ENCODE measurements around the gene TADA2A. TPM values are rescaled to one million over a fixed set of nuclear protein-coding genes. Genes with fewer than 3 reads are reported as not detected.
"Not testable (repeated sequence)": the region's sequence is repeated elsewhere in the genome, so short reads cannot be mapped to it uniquely, and the experiment has no call there.

The TADA2A gene
- total and polyA plus RNA-seq, 2 of the 8 experiments (the other 6 are each of a cell fraction or from before 2014, with no cell fraction given): 8.4 to 18.5 TPM

DNA sequence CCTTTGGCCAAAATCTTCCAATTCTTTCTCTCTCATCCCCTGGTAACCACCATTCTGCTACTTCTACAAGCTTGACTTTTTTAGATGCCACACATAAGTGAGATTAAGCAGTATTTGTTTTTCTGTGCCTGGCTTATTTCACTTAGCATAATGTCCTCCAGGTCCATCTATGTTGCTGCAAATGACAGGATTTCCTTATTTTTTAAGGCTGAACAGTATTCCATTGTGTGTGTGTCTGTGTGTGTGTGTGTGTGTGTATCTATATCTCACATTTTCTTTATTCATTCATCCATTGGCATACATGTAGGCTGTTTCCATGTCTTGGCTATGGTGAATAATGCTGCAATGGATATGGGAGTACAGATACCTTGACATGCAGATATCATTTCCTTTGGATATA is 6.2 kb upstream of the TADA2A start (continued):
- TF ChIP-seq CHD1 (IDR thresholded peaks at IDR 0.05; ENCODE audit: low read depth, low read length): no peak

- H3K23me2 ChIP-seq (ENCODE audit: low read depth, low read length); H3K27ac ChIP-seq (ENCODE audit: low read depth, low read length); H3K23ac ChIP-seq (ENCODE audit: insufficient read length); H2AFZ ChIP-seq (ENCODE audit: low read length); H2BK5ac ChIP-seq (ENCODE audit: low read depth, low read length); H2BK15ac ChIP-seq (ENCODE audit: low read length); H3K9me3 ChIP-seq (ENCODE audit: insufficient read depth in 2 of 2, low read depth in 1 of 2, low read length in 1 of 2); H3K36me3 ChIP-seq (ENCODE audit: control insufficient read depth in 2 of 4, insufficient read depth in 4 of 4, low read length in 3 of 4); H2BK120ac ChIP-seq (replicated peaks; ENCODE audit: low read depth, low read length); H3K18ac ChIP-seq (ENCODE audit: extremely low read depth, low read length); H3K27me3 ChIP-seq (replicated peaks in 1 of 4; ENCODE audit: control insufficient read depth in 3 of 4, extremely low read depth in 1 of 4, insufficient read depth in 3 of 4, low read length in 3 of 4); DNase-seq (ENCODE audit: low read depth in 1 of 2, low spot score in 2 of 2); H3K14ac ChIP-seq (ENCODE audit: insufficient read length); H3K4me1 ChIP-seq (replicated peaks in 1 of 4; ENCODE audit: control insufficient read depth in 3 of 4, insufficient read depth in 4 of 4, low read length in 3 of 4); H3K56ac ChIP-seq (replicated peaks; ENCODE audit: insufficient read length, low read depth, low read length); H3K4ac ChIP-seq (replicated peaks; ENCODE audit: insufficient read length, low read depth, low read length); H4K5ac ChIP-seq (ENCODE audit: insufficient read length, low read depth, low read length); H3K9ac ChIP-seq (replicated peaks in 1 of 4; ENCODE audit: extremely low read depth in 1 of 4, low read depth in 3 of 4, low read length in 3 of 4); H2BK12ac ChIP-seq (ENCODE audit: low read depth, low read length); FAIRE-seq; H4K91ac ChIP-seq (replicated peaks; ENCODE audit: insufficient read length, low read length); H4K20me1 ChIP-seq (replicated peaks in 1 of 2; ENCODE audit: control insufficient read depth in 1 of 2, insufficient read depth in 2 of 2, low read length in 2 of 2); H3K79me1 ChIP-seq (ENCODE audit: low read depth, low read length); H2AK5ac ChIP-seq (ENCODE audit: low read depth, low read length); H4K8ac ChIP-seq (ENCODE audit: extremely low read depth, insufficient read depth, low read length); H2BK20ac ChIP-seq (ENCODE audit: low read length): not testable (repeated sequence)
- ChIA-PET CTCF (ENCODE audit: partially characterized antibody) (interaction anchor here (0.6 to 1.5 kb wide), 3 partner anchors 32 to 417 kb away, joined by 3 to 9 read pairs (median 3); no protein-coding TSS in a partner anchor), POLR2A (ENCODE audit: partially characterized antibody) (interaction anchor here (0.6 kb wide), 1 partner anchor 54 kb away, joined by 4 read pairs; no protein-coding TSS in a partner anchor)
- Histone ChIP-seq H3K4me3 (ENCODE audit: extremely low read depth in 1 of 4, insufficient read depth in 2 of 4, low read depth in 3 of 4, low read length in 4 of 4) (peak overlapping the region; percentile 87 to 93 (median 91); a peak in 7 of 8 replicates), H3K4me2 (ENCODE audit: insufficient read depth in 1 of 2, low read depth in 2 of 2, low read length in 2 of 2) (peak overlapping the region; percentile 82 to 96), H3K79me2 (ENCODE audit: control insufficient read depth in 1 of 2, insufficient read depth in 2 of 2, low read length in 2 of 2) (peaks cover 0 to 12% of the 10 kb centered on the region in 2 experiments; a peak in 1 of 4 replicates)
- 77% methylated on average over 14 of the region's 14 CpGs; no CpG with 5 or more reads in 1 of the 2 experiments for WGBS, 2 experiments (ENCODE audit: extremely low coverage in 1 of 2, insufficient coverage in 1 of 2, insufficient read length in 1 of 2, insufficient replicate concordance in 2 of 2, low coverage in 1 of 2, low lambda C conversion rate in 2 of 2, missing lambda C conversion rate in 1 of 2)
These were observed 1.2 kb upstream of the TADA2A start for GRCh38 chr17:37405522-37405921.
